ENCODE measurements around the gene BAD.

The BAD gene

DNA sequence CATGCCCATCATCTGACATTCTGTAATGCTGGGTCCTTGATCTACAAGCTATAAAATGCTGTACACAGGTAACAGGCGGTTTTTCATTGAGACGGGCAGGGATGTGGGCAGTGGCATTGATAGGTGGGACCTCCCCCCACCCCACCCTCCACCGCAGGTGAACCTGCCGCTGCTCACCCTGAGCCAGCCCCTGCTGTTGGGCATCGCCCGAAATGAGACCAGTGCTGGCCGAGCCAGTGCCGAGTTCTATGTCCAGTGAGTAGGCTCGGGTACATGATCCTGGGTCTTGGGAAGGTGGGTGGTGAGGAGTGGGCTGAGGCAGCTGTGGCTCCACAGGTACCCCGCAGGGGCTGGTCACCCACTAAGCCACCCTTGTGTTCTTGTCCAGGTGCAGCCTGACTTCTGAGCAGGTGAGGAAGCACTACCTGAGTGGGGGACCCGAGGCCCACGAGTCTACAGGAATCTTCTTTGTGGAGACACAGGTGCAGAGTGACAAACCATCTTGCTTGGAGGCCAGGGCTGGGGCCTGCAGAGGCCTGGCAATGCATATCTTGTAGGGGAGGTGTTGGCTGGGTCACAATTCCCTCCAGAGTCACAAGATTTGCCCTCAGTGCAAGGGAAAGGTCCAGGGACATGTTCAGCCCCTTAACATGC, 55.2 kb downstream of the BAD start:
- H2AFZ ChIP-seq (ENCODE audit: low read length): no peak overlapping the region
- H3K9me2 ChIP-seq (replicated peaks; ENCODE audit: insufficient read depth, low read length): no peaks in the 10 kb centered on the region
- no peak for DNase-seq
- TF ChIP-seq, protein P1, sequence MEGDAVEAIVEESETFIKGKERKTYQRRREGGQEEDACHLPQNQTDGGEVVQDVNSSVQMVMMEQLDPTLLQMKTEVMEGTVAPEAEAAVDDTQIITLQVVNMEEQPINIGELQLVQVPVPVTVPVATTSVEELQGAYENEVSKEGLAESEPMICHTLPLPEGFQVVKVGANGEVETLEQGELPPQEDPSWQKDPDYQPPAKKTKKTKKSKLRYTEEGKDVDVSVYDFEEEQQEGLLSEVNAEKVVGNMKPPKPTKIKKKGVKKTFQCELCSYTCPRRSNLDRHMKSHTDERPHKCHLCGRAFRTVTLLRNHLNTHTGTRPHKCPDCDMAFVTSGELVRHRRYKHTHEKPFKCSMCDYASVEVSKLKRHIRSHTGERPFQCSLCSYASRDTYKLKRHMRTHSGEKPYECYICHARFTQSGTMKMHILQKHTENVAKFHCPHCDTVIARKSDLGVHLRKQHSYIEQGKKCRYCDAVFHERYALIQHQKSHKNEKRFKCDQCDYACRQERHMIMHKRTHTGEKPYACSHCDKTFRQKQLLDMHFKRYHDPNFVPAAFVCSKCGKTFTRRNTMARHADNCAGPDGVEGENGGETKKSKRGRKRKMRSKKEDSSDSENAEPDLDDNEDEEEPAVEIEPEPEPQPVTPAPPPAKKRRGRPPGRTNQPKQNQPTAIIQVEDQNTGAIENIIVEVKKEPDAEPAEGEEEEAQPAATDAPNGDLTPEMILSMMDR (IDR thresholded peaks at IDR 0.05; ENCODE audit: low read length): no peak
- no peak for TF ChIP-seq EZH2 (optimal IDR thresholded peaks at IDR 0.05; ENCODE audit: low read depth, low read length)
- no peak for TF ChIP-seq EZH2phosphoT487 (IDR thresholded peaks at IDR 0.05; ENCODE audit: low read length)
- H3F3A ChIP-seq (ENCODE audit: insufficient read depth, low read length): peaks cover 10% of the 10 kb centered on the region
- no peaks in the 10 kb centered on the region for H4K20me1 ChIP-seq (ENCODE audit: insufficient read depth, low read length)
- peaks cover 14% of the 10 kb centered on the region for H3K4me1 ChIP-seq (ENCODE audit: low read length)
- no peak overlapping the region for H3K4me3 ChIP-seq (ENCODE audit: low read length)
- H3K27me3 ChIP-seq (replicated peaks; ENCODE audit: insufficient read depth, low read length): no peaks in the 10 kb centered on the region
- no peak overlapping the region; the same call in 1 of the 2 replicates for H3K27ac ChIP-seq (ENCODE audit: low read length)
- no peak overlapping the region for H3K9ac ChIP-seq (ENCODE audit: low read length)
- H3K9me3 ChIP-seq (replicated peaks; ENCODE audit: insufficient read depth, low read length): no peaks in the 10 kb centered on the region
- H3K79me2 ChIP-seq (ENCODE audit: low read length): peaks cover 29% of the 10 kb centered on the region
- H3K4me2 ChIP-seq (ENCODE audit: low read depth, low read length): peak overlapping the region; percentile 85; the same call in 1 of the 2 replicates
- H3K36me3 ChIP-seq (replicated peaks; ENCODE audit: insufficient read depth, low read length): no peaks in the 10 kb centered on the region

DNA sequence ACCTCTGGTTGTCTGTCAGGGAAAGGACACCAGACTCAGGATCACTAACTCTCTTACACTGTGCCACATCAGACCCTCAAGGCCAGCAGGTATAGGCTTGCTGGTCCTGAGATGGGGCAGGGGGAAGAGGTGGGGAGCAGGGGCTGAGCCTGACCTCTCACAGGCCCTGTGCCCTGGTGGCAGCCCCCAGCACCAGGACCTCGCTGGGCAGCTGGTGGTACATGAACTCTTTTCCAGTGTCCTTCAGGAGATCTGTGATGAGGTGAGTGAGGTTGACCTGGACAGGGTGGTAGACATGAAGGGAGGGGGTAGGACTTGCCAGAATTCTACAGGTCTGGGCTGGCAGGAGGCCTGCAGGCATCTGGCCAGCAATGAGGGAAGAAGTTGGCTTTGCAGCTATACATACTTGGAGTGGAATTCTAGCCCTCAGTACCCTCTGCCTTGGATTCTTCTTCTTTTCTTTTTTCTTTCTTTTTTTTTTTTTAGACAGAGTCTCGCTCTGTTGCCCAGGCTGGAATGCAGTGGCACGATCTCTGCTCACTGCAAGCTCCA, 57.0 kb downstream of the BAD start:
- H3K79me2 ChIP-seq (ENCODE audit: low read length): peaks cover 29% of the 10 kb centered on the region
- H3K36me3 ChIP-seq (replicated peaks; ENCODE audit: insufficient read depth, low read length): no peaks in the 10 kb centered on the region
- H3K9ac ChIP-seq (ENCODE audit: low read length): peak overlapping the region; percentile 79; the same call in 1 of the 2 replicates
- no peaks in the 10 kb centered on the region for H3K27me3 ChIP-seq (replicated peaks; ENCODE audit: insufficient read depth, low read length)
- TF ChIP-seq EZH2phosphoT487 (IDR thresholded peaks at IDR 0.05; ENCODE audit: low read length): no peak
- TF ChIP-seq, protein P1 (IDR thresholded peaks at IDR 0.05; ENCODE audit: low read length): no peak
- TF ChIP-seq EZH2 (optimal IDR thresholded peaks at IDR 0.05; ENCODE audit: low read depth, low read length): no peak
- no peak overlapping the region for H2AFZ ChIP-seq (ENCODE audit: low read length)
- H3K4me2 ChIP-seq (ENCODE audit: low read depth, low read length): peak overlapping the region; percentile 93
- no peak overlapping the region for H3K27ac ChIP-seq (ENCODE audit: low read length)
- peaks cover 14% of the 10 kb centered on the region for H3K4me1 ChIP-seq (ENCODE audit: low read length)
- no peak for DNase-seq
- peak overlapping the region; percentile 87 for H3K4me3 ChIP-seq (ENCODE audit: low read length)
- H3F3A ChIP-seq (ENCODE audit: insufficient read depth, low read length): peaks cover 7% of the 10 kb centered on the region
- H3K9me2 ChIP-seq (replicated peaks; ENCODE audit: insufficient read depth, low read length): no peaks in the 10 kb centered on the region
- no peaks in the 10 kb centered on the region for H4K20me1 ChIP-seq (ENCODE audit: insufficient read depth, low read length)
- no peaks in the 10 kb centered on the region for H3K9me3 ChIP-seq (replicated peaks; ENCODE audit: insufficient read depth, low read length)

DNA sequence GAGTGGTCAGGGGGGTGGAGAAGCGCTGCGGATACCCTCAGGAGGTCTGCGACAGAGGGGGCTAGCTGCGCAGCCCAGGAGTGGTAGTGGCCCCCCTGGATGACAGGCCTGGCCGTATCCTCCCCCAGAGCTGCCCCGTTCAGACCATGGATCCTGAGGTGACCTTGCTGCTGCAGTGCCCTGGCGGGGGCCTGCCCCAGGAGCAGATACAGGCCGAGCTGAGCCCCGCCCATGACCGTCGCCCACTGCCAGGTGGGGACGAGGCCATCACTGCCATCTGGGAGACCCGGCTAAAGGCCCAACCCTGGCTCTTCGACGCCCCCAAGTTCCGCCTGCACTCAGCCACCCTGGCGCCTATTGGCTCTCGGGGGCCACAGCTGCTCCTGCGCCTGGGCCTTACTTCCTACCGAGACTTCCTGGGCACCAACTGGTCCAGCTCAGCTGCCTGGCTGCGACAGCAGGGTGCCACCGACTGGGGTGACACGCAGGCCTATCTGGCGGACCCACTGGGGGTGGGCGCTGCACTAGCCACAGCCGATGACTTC, 57.9 kb downstream of the BAD start:
- H4K20me1 ChIP-seq (ENCODE audit: insufficient read depth, low read length): no peaks in the 10 kb centered on the region
- peak overlapping the region; percentile 87 for H3K4me3 ChIP-seq (ENCODE audit: low read length)
- no peaks in the 10 kb centered on the region for H3K9me3 ChIP-seq (replicated peaks; ENCODE audit: insufficient read depth, low read length)
- H3K4me2 ChIP-seq (ENCODE audit: low read depth, low read length): peak overlapping the region; percentile 93
- H3K9ac ChIP-seq (ENCODE audit: low read length): peak overlapping the region; percentile 79
- DNase-seq: peak; percentile 49
- H3K79me2 ChIP-seq (ENCODE audit: low read length): peaks cover 29% of the 10 kb centered on the region
- peaks cover 14% of the 10 kb centered on the region for H3K4me1 ChIP-seq (ENCODE audit: low read length)
- no peaks in the 10 kb centered on the region for H3K36me3 ChIP-seq (replicated peaks; ENCODE audit: insufficient read depth, low read length)
- peak overlapping the region; percentile 86 for H2AFZ ChIP-seq (ENCODE audit: low read length)
- TF ChIP-seq, protein P1 (IDR thresholded peaks at IDR 0.05; ENCODE audit: low read length): no peak
- TF ChIP-seq EZH2phosphoT487 (IDR thresholded peaks at IDR 0.05; ENCODE audit: low read length) (no peak), EZH2 (optimal IDR thresholded peaks at IDR 0.05; ENCODE audit: low read depth, low read length) (no peak)
- H3F3A ChIP-seq (ENCODE audit: insufficient read depth, low read length): peaks cover 7% of the 10 kb centered on the region
- peak overlapping the region; percentile 30; the same call in 1 of the 2 replicates for H3K27ac ChIP-seq (ENCODE audit: low read length)
- H3K27me3 ChIP-seq (replicated peaks; ENCODE audit: insufficient read depth, low read length): no peaks in the 10 kb centered on the region
- no peaks in the 10 kb centered on the region for H3K9me2 ChIP-seq (replicated peaks; ENCODE audit: insufficient read depth, low read length)

All from MM.1S (cell line).